Uterus (tissue), 4 donors: Measurements from ENCODE around the gene FBRSL1. TPM values are rescaled to one million over a fixed set of nuclear protein-coding genes. Genes with fewer than 3 reads are reported as not detected.

Experiments used
- DNase-seq, 2 donors: peaks; one replicate each; pipeline ENCODE4 v3.0.0-alpha.2; 2019 to 2020
- H3K27ac ChIP-seq, 2 donors: fragments of 200-600 bp; sonication (generic); 1 replicate in 1 of 2; 2 replicates in 1 of 2; pipeline ENCODE4 v1.5.1; 2016 to 2018
- H3K27me3 ChIP-seq, 2 donors: fragments of 200-600 bp; sonication (generic); one replicate each; pipeline ENCODE4 v1.5.1; 2018 to 2019; ENCODE audit warnings: control low read depth in 1 of 2
- H3K36me3 ChIP-seq, 2 donors: fragments of 200-600 bp; sonication (generic); one replicate each; pipeline ENCODE4 v1.5.1; 2019; ENCODE audit warnings: control low read depth in 1 of 2
- H3K4me1 ChIP-seq, 2 donors: fragments of 200-600 bp; sonication (generic); one replicate each; pipeline ENCODE4 v1.5.1; 2018 to 2019; ENCODE audit warnings: control low read depth in 1 of 2
- H3K4me3 ChIP-seq, 2 donors: fragments of 200-600 bp; sonication (generic); 1 replicate in 1 of 2; 2 replicates in 1 of 2; pipeline ENCODE4 v1.5.1; 2018 to 2019; ENCODE audit warnings: mild to moderate bottlenecking in 1 of 2
- H3K9me3 ChIP-seq, 2 donors: fragments of 200-600 bp; sonication (generic); one replicate each; pipeline ENCODE4 v1.5.1; 2019; ENCODE audit warnings: control low read depth in 1 of 2
- POLR2A ChIP-seq, 2 donors: fragments of 450-650 bp; IDR thresholded peaks; one replicate each; pipeline ENCODE4 v1.6.1; 2016; ENCODE audit warnings: antibody characterized with exemption in 2 of 2, mild to moderate bottlenecking in 1 of 2, moderate library complexity in 1 of 2
- intact Hi-C: fragments of 100-400 bp; cut with DNase I; formaldehyde crosslinking; loops from one replicate; pipeline ENCODE4 v1.15.1; 2023; ENCODE audit warnings: low total_unique reads
- total RNA-seq, 4 donors: library from RNA; depleted of rRNA in 3 of 4; stranded (reverse); fragments of >200 nt in 3 of 4; gene quantifications; one replicate each; pipeline versions ENCODE4 v1.1.0 to v1.2.4, GENCODE V29; 2014 to 2023
- TF ChIP-seq, protein P1 (sequence below), 4 experiments: fragments of 200-600 bp in 2 of 4; fragments of 450-650 bp in 2 of 4; sonication (generic) in 2 of 4; IDR thresholded peaks; one replicate each; pipeline ENCODE4 v1.5.1; 2016 to 2019; ENCODE audit warnings: antibody characterized with exemption in 4 of 4, mild to moderate bottlenecking in 2 of 4, moderate library complexity in 1 of 4
- donor health status: DM: yes; HTN: yes; CAD: no.

The FBRSL1 gene
- total RNA-seq, 4 donors from 2014 or later: 2.9 to 59.1 (median 31.8) TPM

DNA sequence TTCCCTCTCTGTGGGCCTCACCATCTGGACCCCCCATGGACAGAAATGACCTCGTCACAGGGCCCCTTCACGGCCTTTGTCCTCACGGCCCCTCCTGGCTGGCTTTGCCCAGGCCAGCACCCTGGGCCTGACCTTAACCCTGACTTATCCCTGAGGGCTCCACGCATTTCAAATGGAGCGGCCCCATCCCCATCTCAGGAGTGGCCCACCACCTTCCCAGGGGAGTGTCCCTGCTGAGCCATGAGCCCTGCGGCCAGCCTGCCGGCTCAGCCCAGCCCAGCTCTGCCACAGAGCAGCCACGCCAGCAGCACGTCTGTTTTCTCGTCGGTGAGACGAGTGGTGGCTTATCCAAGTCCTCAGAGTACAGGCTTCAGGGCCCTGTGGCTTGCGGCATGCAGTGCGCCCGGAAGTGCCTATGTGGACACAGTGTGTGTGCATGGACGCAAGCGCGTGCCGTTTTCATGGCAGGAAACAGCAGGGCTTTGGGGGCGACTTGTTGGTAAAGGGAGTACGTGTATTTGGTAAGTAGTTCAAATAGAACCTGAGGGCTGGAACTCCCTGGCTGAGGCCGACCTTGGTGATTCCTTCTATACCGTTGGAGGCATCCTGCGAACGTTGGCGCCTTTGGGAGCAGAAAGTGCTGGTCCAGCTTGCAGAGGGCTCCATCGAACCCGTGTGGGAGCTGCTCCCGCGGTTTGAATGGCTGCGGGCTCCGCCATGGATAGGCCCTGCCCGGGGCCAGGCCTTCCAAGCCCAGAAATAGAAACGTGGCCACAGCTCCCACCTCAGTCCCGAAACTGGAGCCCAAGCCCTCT is 68.3 kb downstream of the FBRSL1 start:
- DNase-seq: no peak
- H3K36me3 ChIP-seq: no peaks in the 10 kb centered on the region
- peaks cover 0 to 12% of the 10 kb centered on the region in 2 donors for H3K4me1 ChIP-seq
- intact Hi-C loops: no loop called here
- no peak overlapping the region for H3K4me3 ChIP-seq
- no peaks in the 10 kb centered on the region for H3K9me3 ChIP-seq
- TF ChIP-seq POLR2A (IDR thresholded peaks at IDR 0.05): no peak
- TF ChIP-seq, protein P1, sequence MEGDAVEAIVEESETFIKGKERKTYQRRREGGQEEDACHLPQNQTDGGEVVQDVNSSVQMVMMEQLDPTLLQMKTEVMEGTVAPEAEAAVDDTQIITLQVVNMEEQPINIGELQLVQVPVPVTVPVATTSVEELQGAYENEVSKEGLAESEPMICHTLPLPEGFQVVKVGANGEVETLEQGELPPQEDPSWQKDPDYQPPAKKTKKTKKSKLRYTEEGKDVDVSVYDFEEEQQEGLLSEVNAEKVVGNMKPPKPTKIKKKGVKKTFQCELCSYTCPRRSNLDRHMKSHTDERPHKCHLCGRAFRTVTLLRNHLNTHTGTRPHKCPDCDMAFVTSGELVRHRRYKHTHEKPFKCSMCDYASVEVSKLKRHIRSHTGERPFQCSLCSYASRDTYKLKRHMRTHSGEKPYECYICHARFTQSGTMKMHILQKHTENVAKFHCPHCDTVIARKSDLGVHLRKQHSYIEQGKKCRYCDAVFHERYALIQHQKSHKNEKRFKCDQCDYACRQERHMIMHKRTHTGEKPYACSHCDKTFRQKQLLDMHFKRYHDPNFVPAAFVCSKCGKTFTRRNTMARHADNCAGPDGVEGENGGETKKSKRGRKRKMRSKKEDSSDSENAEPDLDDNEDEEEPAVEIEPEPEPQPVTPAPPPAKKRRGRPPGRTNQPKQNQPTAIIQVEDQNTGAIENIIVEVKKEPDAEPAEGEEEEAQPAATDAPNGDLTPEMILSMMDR (IDR thresholded peaks at IDR 0.05): no peak
- H3K27me3 ChIP-seq: no peaks in the 10 kb centered on the region
- no peak overlapping the region for H3K27ac ChIP-seq

- H3K9me3 ChIP-seq: no peaks in the 10 kb centered on the region
- H3K36me3 ChIP-seq: no peaks in the 10 kb centered on the region
- no peaks in the 10 kb centered on the region for H3K27me3 ChIP-seq
- H3K4me3 ChIP-seq: peak overlapping the region; percentile 38 to 81
- H3K4me1 ChIP-seq: peaks cover 0 to 12% of the 10 kb centered on the region in 2 donors
- DNase-seq: no peak
- no peak for TF ChIP-seq POLR2A (IDR thresholded peaks at IDR 0.05)
- H3K27ac ChIP-seq: no peak overlapping the region
- intact Hi-C loops: no loop called here
These were observed 69.1 kb downstream of the FBRSL1 start for GRCh38 chr12:132558861-132559623.

DNA sequence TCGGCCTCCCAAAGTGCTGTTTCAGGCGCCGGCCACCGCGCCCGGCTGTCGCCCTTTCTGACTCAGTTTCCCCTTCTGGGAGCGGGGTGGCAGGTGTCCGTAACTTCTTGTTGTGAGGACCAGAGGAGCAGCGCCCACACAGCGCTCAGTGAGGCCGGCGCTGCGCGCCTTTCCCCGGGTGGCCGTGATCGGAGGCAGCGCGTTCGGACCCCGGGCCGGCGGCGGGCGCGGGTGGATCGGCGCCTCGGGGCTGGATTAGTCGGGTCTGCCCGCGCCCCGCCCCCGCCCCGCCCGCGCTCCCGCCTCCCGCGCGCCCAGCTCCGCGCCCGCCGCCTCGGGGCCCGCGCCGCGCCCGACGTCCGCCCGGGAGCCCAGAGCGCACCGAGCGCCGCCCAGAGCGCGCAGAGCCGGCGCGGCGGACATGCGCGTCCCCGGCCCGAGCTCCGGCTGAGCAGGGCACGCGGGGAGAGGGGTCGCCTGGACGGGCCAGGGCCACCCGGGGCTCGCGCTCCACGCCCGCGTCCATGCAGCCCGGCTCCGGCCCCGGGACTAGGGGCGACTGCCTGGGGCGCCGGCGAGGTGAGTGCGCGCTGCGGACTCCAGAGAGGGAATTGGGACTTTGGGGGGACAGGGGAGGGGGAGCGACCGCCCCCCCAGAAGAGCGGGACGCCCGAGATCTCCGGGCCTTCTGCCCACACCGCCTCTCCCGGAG is 69.9 kb downstream of the FBRSL1 start:
- intact Hi-C loops: no loop called here
- peak overlapping the region; percentile 40 to 81 for H3K4me3 ChIP-seq
- H3K27ac ChIP-seq: no peak overlapping the region
- peak in 1 of 2 donors; percentile 42 for DNase-seq
- H3K9me3 ChIP-seq: no peaks in the 10 kb centered on the region
- no peaks in the 10 kb centered on the region for H3K36me3 ChIP-seq
- TF ChIP-seq, protein P1 (IDR thresholded peaks at IDR 0.05): no peak
- peak in 1 of 2 donors; percentile 17 for TF ChIP-seq POLR2A (IDR thresholded peaks at IDR 0.05)
- no peaks in the 10 kb centered on the region for H3K27me3 ChIP-seq
- peaks cover 0 to 12% of the 10 kb centered on the region in 2 donors for H3K4me1 ChIP-seq

DNA sequence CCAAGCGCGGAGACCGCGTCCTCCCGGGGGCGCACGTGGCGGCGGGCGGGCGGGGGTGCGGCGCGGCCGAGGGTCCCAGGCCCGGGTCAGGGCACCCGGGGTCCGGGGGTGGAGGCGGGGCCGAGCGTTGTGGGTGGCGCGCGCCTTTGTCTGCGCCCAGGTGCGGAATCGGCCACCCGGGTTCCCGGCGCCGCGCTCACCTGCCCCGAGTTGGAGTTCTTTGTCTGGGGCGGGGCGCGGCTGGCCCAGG is 70.3 kb downstream of the FBRSL1 start:
- DNase-seq: no peak

More for the DNA sequence above, 70.3 kb downstream of the FBRSL1 start:
- Histone ChIP-seq H3K4me1 (peaks cover 0 to 12% of the 10 kb centered on the region in 2 donors), H3K27me3 (no peaks in the 10 kb centered on the region), H3K9me3 (no peaks in the 10 kb centered on the region), H3K36me3 (no peaks in the 10 kb centered on the region), H3K27ac (no peak overlapping the region), H3K4me3 (peak overlapping the region; percentile 40 to 81)
- intact Hi-C loops: no loop called here
- TF ChIP-seq POLR2A (IDR thresholded peaks at IDR 0.05): no peak
- TF ChIP-seq, protein P1 (IDR thresholded peaks at IDR 0.05): no peak
